HepG2 (cell line): ENCODE results near the gene OR7G3. TPM values are rescaled to one million over a fixed set of nuclear protein-coding genes. Genes with fewer than 3 reads are reported as not detected.

Experiments
- ATAC-seq: fragments of 200-7000 bp; cut with Tn5 transposase; 3 replicates; pipeline ENCODE4 v1.9.1; 2020; ENCODE audit warnings: mild to moderate bottlenecking, moderate library complexity
- BruUV-seq: library from RNA; stranded (reverse); fragments of 400-500 nt; replicated peaks from 2 replicates; lab custom pipeline; 2021; lab: Mats Ljungman, UMichigan
- CTCF ChIA-PET: fragments of 300-600 bp; formaldehyde crosslinking; extraction: SDS; loops from one replicate; lab custom pipeline; 2021; ENCODE audit warnings: low total read pairs, inconsistent platforms, low intra/inter-chr PET ratio; lab: Yijun Ruan, JAX
- POLR2A ChIA-PET: fragments of 350-600 bp; sonication (Branson Sonifier 250); formaldehyde crosslinking; loops from one replicate; lab custom pipeline; 2020; ENCODE audit warnings: antibody characterized with exemption, inconsistent platforms; lab: Yijun Ruan, JAX
- DNase-seq: peaks from one replicate; pipeline ENCODE4 v3.0.0-alpha.2; 2015; ENCODE audit warnings: low spot score
- FAIRE-seq: peaks from 3 replicates; lab custom pipeline; 2011; peaks lifted over from hg19 to GRCh38; lab: Jason Lieb, UNC
- H2AFZ ChIP-seq: one replicate; pipeline ENCODE4 v1.6.1; 2011; ENCODE audit warnings: low read length, inconsistent platforms
- H3K27ac ChIP-seq: fragments of 300-600 bp; 3 replicates; pipeline ENCODE4 v1.8.0; 2011; ENCODE audit warnings: mixed run types, mild to moderate bottlenecking, mixed read lengths, low read length, inconsistent platforms; ENCODE audit not compliant: insufficient read depth; ENCODE audit errors: extremely low read length
- H3K27me3 ChIP-seq, 2 experiments: fragments of 200-600 bp in 1 of 2; 2 replicates in 1 of 2; 3 replicates in 1 of 2; pipeline versions ENCODE4 v1.6.0 to v1.8.0; 2011; ENCODE audit warnings: low read length in 2 of 2, mild to moderate bottlenecking in 2 of 2, moderate library complexity in 2 of 2, inconsistent platforms in 1 of 2; ENCODE audit not compliant: insufficient read depth in 2 of 2, control insufficient read depth in 1 of 2
- H3K36me3 ChIP-seq, 2 experiments: fragments of 200-600 bp in 1 of 2; replicated peaks in 1 of 2; 2 replicates in 1 of 2; 3 replicates in 1 of 2; pipeline versions ENCODE4 v1.5.1 to v1.8.0; 2011; ENCODE audit warnings: low read length in 2 of 2, inconsistent platforms in 1 of 2; ENCODE audit not compliant: insufficient read depth in 2 of 2, control insufficient read depth in 1 of 2
- H3K4me1 ChIP-seq: 2 replicates; pipeline ENCODE4 v1.5.1; 2012; ENCODE audit warnings: low read length, inconsistent platforms; ENCODE audit not compliant: insufficient read depth
- H3K4me2 ChIP-seq: 2 replicates; pipeline ENCODE4 v1.6.0; 2011; ENCODE audit warnings: low read depth, low read length, inconsistent platforms
- H3K4me3 ChIP-seq, 3 experiments: fragments of 200-600 bp in 1 of 3; sonication (generic), shearing (Covaris generic) in 1 of 3; replicated peaks in 1 of 3; 2 replicates each; pipeline ENCODE4 v1.5.1; 2011 to 2016; ENCODE audit warnings: low read length in 3 of 3, inconsistent platforms in 2 of 3, low read depth in 2 of 3, mild to moderate bottlenecking in 2 of 3, control low read depth in 1 of 3, mixed read lengths in 1 of 3; ENCODE audit not compliant: insufficient read depth in 1 of 3
- H3K79me2 ChIP-seq: one replicate; pipeline ENCODE4 v1.6.1; 2011; ENCODE audit warnings: low read length, inconsistent platforms; ENCODE audit not compliant: insufficient read depth
- H3K9ac ChIP-seq: 2 replicates; pipeline ENCODE4 v1.6.0; 2011; ENCODE audit warnings: mild to moderate bottlenecking, low read depth, low read length, inconsistent platforms; ENCODE audit not compliant: insufficient read depth
- H3K9me3 ChIP-seq: 2 replicates; pipeline ENCODE4 v1.5.1; 2012; ENCODE audit warnings: mild to moderate bottlenecking, low read length
- H4K20me1 ChIP-seq: 2 replicates; pipeline ENCODE4 v1.6.0; 2011; ENCODE audit warnings: inconsistent platforms, mild to moderate bottlenecking, low read length, moderate library complexity; ENCODE audit not compliant: insufficient read depth
- AHDC1 ChIP-seq: sonication (generic); formaldehyde crosslinking; IDR thresholded peaks from 2 replicates; pipeline ENCODE4 v1.5.1; 2020; ENCODE audit warnings: mild to moderate bottlenecking, missing genetic modification reagents, borderline replicate concordance
- CBFB ChIP-seq: sonication (generic); formaldehyde crosslinking; IDR thresholded peaks from 2 replicates; pipeline ENCODE4 v1.4.0; 2020; ENCODE audit warnings: missing genetic modification reagents
- GATAD1 ChIP-seq: IDR thresholded peaks from 2 replicates; pipeline ENCODE4 v1.6.1; 2016; ENCODE audit warnings: missing genetic modification reagents, missing compliant biosample characterization
- MED13 ChIP-seq: sonication (generic); formaldehyde crosslinking; IDR thresholded peaks from 2 replicates; pipeline ENCODE4 v1.5.0; 2020; ENCODE audit warnings: missing genetic modification reagents
- MEIS2 ChIP-seq: sonication (generic); formaldehyde crosslinking; IDR thresholded peaks from 2 replicates; pipeline ENCODE4 v1.9.0; 2021; ENCODE audit warnings: mild to moderate bottlenecking, missing genetic modification reagents
- MYNN ChIP-seq: sonication (generic); formaldehyde crosslinking; IDR thresholded peaks from 2 replicates; pipeline ENCODE4 v1.4.0; 2020; ENCODE audit warnings: mild to moderate bottlenecking, low read depth, missing genetic modification reagents
- NR3C1 ChIP-seq: sonication (generic); formaldehyde crosslinking; IDR thresholded peaks from 2 replicates; pipeline ENCODE4 v1.4.0; 2020; ENCODE audit warnings: missing genetic modification reagents
- SKI ChIP-seq: fragments of 450-650 bp; IDR thresholded peaks from one replicate; pipeline ENCODE4 v1.6.1; 2018; ENCODE audit warnings: mild to moderate bottlenecking; ENCODE audit not compliant: partially characterized antibody
- TOE1 ChIP-seq: sonication (generic); formaldehyde crosslinking; IDR thresholded peaks from 2 replicates; pipeline ENCODE4 v1.4.0; 2020; ENCODE audit warnings: mild to moderate bottlenecking, missing genetic modification reagents
- ZNF614 ChIP-seq: IDR thresholded peaks from 2 replicates; pipeline ENCODE4 v1.6.1; 2018; ENCODE audit warnings: missing biosample characterization, missing genetic modification reagents, inconsistent platforms, borderline replicate concordance
- ZNF709 ChIP-seq: sonication (generic); formaldehyde crosslinking; IDR thresholded peaks from 2 replicates; pipeline ENCODE4 v1.5.0; 2020; ENCODE audit warnings: mild to moderate bottlenecking, missing genetic modification reagents
- WGBS: methylation state at CpG from one replicate; pipeline ENCODE4 v1.1.6; 2017; ENCODE audit warnings: low lambda C conversion rate; 5-methylcytosine and 5-hydroxymethylcytosine counted together
- in situ Hi-C: cut with HindIII; loops from 2 replicates; pipeline ENCODE4 v1.10.0; 2017; ENCODE audit warnings: low pct_unique_long_range_greater_than_20kb; ENCODE audit not compliant: extremely low pct_ligation_motif_present
- intact Hi-C: fragments of 100-400 bp; cut with micrococcal nuclease; formaldehyde crosslinking; loops from one replicate; pipeline ENCODE4 v1.10.0; 2022; ENCODE audit not compliant: unreplicated experiment
- polyA plus RNA-seq, 8 experiments: library from polyadenylated mRNA; depleted of rRNA in 3 of 8; stranded (reverse) in 7 of 8; unstranded in 1 of 8; fragments of >200 nt; fragmentation: Illumina TruSeq in 4 of 8; extraction: Trizol in 4 of 8; gene quantifications; 2 replicates each; pipeline versions ENCODE4 v1.2.1 to v1.2.3, GENCODE V29; 2011 to 2016; ENCODE audit warnings: low read depth in 4 of 8, missing spikeins in 1 of 8, mixed read lengths in 1 of 8; ENCODE audit not compliant: insufficient read depth in 1 of 8
- total RNA-seq, 5 experiments: library from RNA; depleted of rRNA; stranded (reverse); fragments of >200 nt; fragmentation: Illumina TruSeq; extraction: Trizol; gene quantifications; 2 replicates each; pipeline ENCODE4 v1.2.3, GENCODE V29; 2016; ENCODE audit warnings: low read depth in 1 of 5
- TF ChIP-seq, protein P1 (sequence below): sonication (generic); formaldehyde crosslinking; IDR thresholded peaks from 2 replicates; pipeline ENCODE4 v1.5.1; 2020; ENCODE audit warnings: missing genetic modification reagents, mild to moderate bottlenecking, borderline replicate concordance

OR7G3 gene
- total and polyA plus RNA-seq, 2 of the 13 experiments (the other 11 are each of a cell fraction or from before 2014, with no cell fraction given): not detected

- Histone ChIP-seq H3K27ac (no peak overlapping the region), H3K79me2 (no peaks in the 10 kb centered on the region), H3K4me2 (no peak overlapping the region), H3K9me3 (no peaks in the 10 kb centered on the region), H3K27me3 (no peaks in the 10 kb centered on the region), H3K9ac (no peak overlapping the region), H3K36me3 (no peaks in the 10 kb centered on the region), H2AFZ (no peak overlapping the region), H3K4me3 (no peak overlapping the region), H4K20me1 (no peaks in the 10 kb centered on the region), H3K4me1 (no peaks in the 10 kb centered on the region)
- ATAC-seq (no peak), DNase-seq (no peak), FAIRE-seq (no peak)
- 39% methylated on average over 5 of the region's 5 CpGs for WGBS
- intact Hi-C loops (no loop called here), in situ Hi-C loops (no loop called here)
- POLR2A ChIA-PET: no interaction called here
- no peak for TF ChIP-seq NR3C1
- TF ChIP-seq, protein P1, sequence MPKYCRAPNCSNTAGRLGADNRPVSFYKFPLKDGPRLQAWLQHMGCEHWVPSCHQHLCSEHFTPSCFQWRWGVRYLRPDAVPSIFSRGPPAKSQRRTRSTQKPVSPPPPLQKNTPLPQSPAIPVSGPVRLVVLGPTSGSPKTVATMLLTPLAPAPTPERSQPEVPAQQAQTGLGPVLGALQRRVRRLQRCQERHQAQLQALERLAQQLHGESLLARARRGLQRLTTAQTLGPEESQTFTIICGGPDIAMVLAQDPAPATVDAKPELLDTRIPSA (CRISPR knock-in tag): no peak
- no peak for TF ChIP-seq MYNN (CRISPR knock-in tag)
- no peak for TF ChIP-seq ZNF614
- no peak for TF ChIP-seq MED13 (CRISPR knock-in tag)
- TF ChIP-seq MEIS2 (CRISPR knock-in tag): no peak
- TF ChIP-seq GATAD1 (CRISPR knock-in tag): no peak
- TF ChIP-seq AHDC1: no peak
- no peak for TF ChIP-seq CBFB
- TF ChIP-seq SKI: no peak
- TF ChIP-seq ZNF709 (CRISPR knock-in tag): no peak
- no peak for TF ChIP-seq TOE1
- CTCF ChIA-PET: no interaction called here
- no TSS peak for BruUV-seq
Observed at GRCh38 chr19:9175326-9175725, 48.6 kb upstream of the OR7G3 start.
